ENCODE results near the gene DLX4. TPM values are rescaled to one million over a fixed set of nuclear protein-coding genes. Genes with fewer than 3 reads are reported as not detected.

The DLX4 gene
- total RNA-seq = not detected in 2 replicates

GRCh38 chr17:49969134-49969759 lies at the start of gene DLX4:
DLX4 (plus strand) TSS chr17:49969190; CDS start chr17:49969469, 279 bp downstream.

GRCh38 chr17:49995055-49995738 lies 26.2 kb downstream of the DLX4 start, which contains the start of gene DLX3:
DLX3 (minus strand) TSS chr17:49995224; CDS start chr17:49994998, 226 bp downstream.

Other genes with a start within 250 kb of the DLX4 start
- gene FAM117A, start 205.1 kb upstream of the DLX4 start, total RNA-seq = 1.6 and 1.8 TPM in 2 replicates
- 23.7 and 36.8 TPM in 2 replicates for gene KAT7, start 180.5 kb upstream of the DLX4 start, total RNA-seq
- gene TAC4, start 121.1 kb upstream of the DLX4 start, total RNA-seq = not detected in 2 replicates
- not detected in 2 replicates for gene DLX3, start 26.0 kb downstream of the DLX4 start, total RNA-seq
- gene ITGA3, start 86.9 kb downstream of the DLX4 start, total RNA-seq = 107 and 153 TPM in 2 replicates
- gene PDK2, start 126.2 kb downstream of the DLX4 start, total RNA-seq = 7.1 and 7.8 TPM in 2 replicates
- 4.2 and 4.6 TPM in 2 replicates for gene SAMD14, start 161.0 kb downstream of the DLX4 start, total RNA-seq
- 26.3 and 47.0 TPM in 2 replicates for gene PPP1R9B, start 181.5 kb downstream of the DLX4 start, total RNA-seq
- not detected in 2 replicates for gene SGCA, start 196.8 kb downstream of the DLX4 start, total RNA-seq
- 14.6 and 50.0 TPM in 2 replicates for gene COL1A1, start 232.4 kb downstream of the DLX4 start, total RNA-seq